ENCODE data around the gene ZNF438. TPM values are rescaled to one million over a fixed set of nuclear protein-coding genes. Genes with fewer than 3 reads are reported as not detected.

ZNF438 gene
- total and polyA plus RNA-seq, 10 of the 15 experiments (the other 5 are each of a cell fraction or from before 2014, with no cell fraction given) = 0.93 to 5.2 (median 1.9) TPM

DNA sequence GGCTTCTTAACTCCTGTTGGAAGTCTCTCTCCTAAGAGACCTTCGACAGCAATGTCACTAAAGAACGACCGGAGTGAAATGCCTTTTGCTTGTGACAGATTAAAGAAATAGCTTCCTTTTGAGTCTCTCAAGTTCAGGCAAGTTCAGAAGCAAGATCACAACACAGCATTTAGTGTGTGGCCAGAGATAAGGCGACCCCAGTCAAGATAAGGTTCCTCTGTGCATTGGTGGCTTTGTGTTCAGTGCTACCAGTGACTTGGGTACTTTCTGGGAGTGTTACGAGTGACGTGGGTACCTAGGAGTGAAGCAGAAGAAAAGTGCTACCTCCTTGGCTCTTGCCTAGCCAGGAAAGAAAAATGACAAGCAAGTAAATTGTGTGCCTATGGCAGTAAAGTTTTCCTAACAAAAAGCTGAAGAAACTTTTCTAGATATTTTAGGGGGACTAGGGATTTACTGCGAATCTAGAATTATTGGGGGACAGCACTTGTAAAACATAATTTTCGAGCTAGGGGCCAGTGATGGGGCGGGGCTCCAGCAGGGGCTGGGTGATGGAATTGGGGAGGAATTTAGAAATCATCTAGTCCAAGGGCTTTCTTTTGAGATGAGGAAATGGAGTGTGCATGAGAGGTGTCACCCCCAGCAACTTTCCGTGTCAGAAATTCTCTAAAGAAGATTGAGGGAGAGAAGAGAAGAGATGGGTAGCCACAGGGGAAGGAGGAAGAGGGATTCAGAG is 210.2 kb downstream of the ZNF438 start:
- H3K36me3 ChIP-seq (ENCODE audit: control insufficient read depth in 2 of 2, insufficient read depth in 2 of 2, low read length in 1 of 2) = no peaks in the 10 kb centered on the region
- RAD21 ChIA-PET (ENCODE audit: unreplicated experiment) = no interaction called here
- H3K4me2 ChIP-seq (ENCODE audit: control insufficient read depth, insufficient read depth) = no peak overlapping the region
- DNase-seq (ENCODE audit: low read depth, low spot score) (no peak), FAIRE-seq (no peak), ATAC-seq (no peak)
- H3K4me1 ChIP-seq (ENCODE audit: control insufficient read depth, insufficient read depth, low read length) = 0 out of 2 replicates have a peak, but pooled peaks cover 4% of the 10 kb centered on the region
- H3K9me3 ChIP-seq (replicated peaks; ENCODE audit: control insufficient read depth, insufficient read depth, low read length) = no peaks in the 10 kb centered on the region
- H4K20me1 ChIP-seq (ENCODE audit: control insufficient read depth, insufficient read depth) = no peaks in the 10 kb centered on the region
- CTCF ChIA-PET = interaction anchor here (1.4 kb wide), 1 partner anchor 134 kb away, joined by 3 read pairs; no protein-coding TSS in a partner anchor
- TF ChIP-seq ZSCAN29 (IDR thresholded peaks at IDR 0.05) = no peak
- TF ChIP-seq FOXM1 (IDR thresholded peaks at IDR 0.05; ENCODE audit: low read depth, low read length) = no peak
- no peak for TF ChIP-seq PAX8 (IDR thresholded peaks at IDR 0.05)
- no peak for TF ChIP-seq PML (IDR thresholded peaks at IDR 0.05; ENCODE audit: low read length)
- no peaks in the 10 kb centered on the region for H3K79me2 ChIP-seq (ENCODE audit: control insufficient read depth, insufficient read depth, low read length)
- POLR2A ChIA-PET = no interaction called here
- BruUV-seq (replicated peaks) = no TSS peak
- WGBS (ENCODE audit: insufficient coverage, insufficient replicate concordance, low lambda C conversion rate, missing lambda C conversion rate) = 61% methylated on average over 10 of the region's 10 CpGs
- H2AFZ ChIP-seq (ENCODE audit: control insufficient read depth, low read depth, low read length) = no peak overlapping the region
- H3K27ac ChIP-seq (ENCODE audit: control insufficient read depth, insufficient read depth) = no peak overlapping the region
- no peak overlapping the region for H3K4me3 ChIP-seq
- in situ Hi-C loops (cut with MboI) = no loop called here
- intact Hi-C loops (cut with micrococcal nuclease; ENCODE audit: unreplicated experiment) = no loop called here
- H3K9ac ChIP-seq (ENCODE audit: control insufficient read depth, insufficient read depth, low read length) = no peak overlapping the region
- H3K27me3 ChIP-seq (replicated peaks in 1 of 2; ENCODE audit: control insufficient read depth in 2 of 2, insufficient read depth in 2 of 2, low read length in 1 of 2) = no peaks in the 10 kb centered on the region
- SMC1A ChIA-PET (ENCODE audit: uncharacterized antibody, unreplicated experiment) = no interaction called here

DNA sequence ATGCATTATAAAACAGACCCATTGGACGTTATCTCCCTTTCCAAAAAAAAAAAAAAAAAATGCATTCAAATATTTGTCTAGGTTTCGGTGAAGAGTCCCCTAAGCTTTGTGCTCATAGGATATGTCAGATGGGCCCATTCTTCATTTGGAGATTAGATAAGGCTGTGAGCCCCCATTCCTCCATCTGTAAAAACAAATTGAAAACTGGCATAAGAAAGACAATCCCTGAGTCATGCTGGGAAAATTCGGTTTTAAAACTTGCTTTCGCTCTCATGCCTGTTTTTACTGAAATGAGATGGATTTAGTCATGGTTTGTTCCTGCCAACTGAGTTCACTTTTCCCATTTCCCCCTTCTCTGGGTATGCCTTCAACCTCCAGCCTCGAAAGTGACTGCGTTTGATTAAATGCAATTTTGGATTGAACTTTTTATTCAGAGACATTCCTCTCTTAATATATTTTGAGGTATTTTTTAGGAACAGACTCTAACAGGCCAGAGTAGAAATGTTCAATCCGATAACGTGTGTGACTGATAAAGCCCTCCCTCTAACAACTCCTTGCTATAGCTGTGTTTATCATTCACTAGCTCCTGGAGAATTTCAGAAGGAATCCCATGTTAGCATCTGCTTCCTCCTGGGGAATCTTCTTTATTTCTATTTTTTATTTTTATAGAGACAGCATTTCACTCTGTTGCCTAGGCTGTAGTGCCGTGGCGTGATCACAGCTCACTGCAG is 211.2 kb downstream of the ZNF438 start:
- 0 out of 2 replicates have a peak, but pooled peaks cover 4% of the 10 kb centered on the region for H3K4me1 ChIP-seq (ENCODE audit: control insufficient read depth, insufficient read depth, low read length)
- H3K4me3 ChIP-seq = no peak overlapping the region
- no peak overlapping the region for H3K9ac ChIP-seq (ENCODE audit: control insufficient read depth, insufficient read depth, low read length)
- H3K9me3 ChIP-seq (replicated peaks; ENCODE audit: control insufficient read depth, insufficient read depth, low read length) = no peaks in the 10 kb centered on the region
- POLR2A ChIA-PET = interaction anchor here (0.7 kb wide), 1 partner anchor 24 kb away, joined by 5 read pairs; no protein-coding TSS in a partner anchor
- no peak overlapping the region for H2AFZ ChIP-seq (ENCODE audit: control insufficient read depth, low read depth, low read length)
- CTCF ChIA-PET = interaction anchor here (1.4 kb wide), 1 partner anchor 133 kb away, joined by 3 read pairs; no protein-coding TSS in a partner anchor
- SMC1A ChIA-PET (ENCODE audit: uncharacterized antibody, unreplicated experiment) = no interaction called here
- FAIRE-seq = no peak
- 51% methylated on average over 10 of the region's 10 CpGs for WGBS (ENCODE audit: insufficient coverage, insufficient replicate concordance, low lambda C conversion rate, missing lambda C conversion rate)
- no peak overlapping the region for H3K27ac ChIP-seq (ENCODE audit: control insufficient read depth, insufficient read depth)
- H3K4me2 ChIP-seq (ENCODE audit: control insufficient read depth, insufficient read depth) = no peak overlapping the region
- no peaks in the 10 kb centered on the region for H4K20me1 ChIP-seq (ENCODE audit: control insufficient read depth, insufficient read depth)
- no peaks in the 10 kb centered on the region for H3K79me2 ChIP-seq (ENCODE audit: control insufficient read depth, insufficient read depth, low read length)
- RAD21 ChIA-PET (ENCODE audit: unreplicated experiment) = no interaction called here
- intact Hi-C loops (cut with micrococcal nuclease; ENCODE audit: unreplicated experiment) = no loop called here
- no TSS peak for BruUV-seq (replicated peaks)
- no peak for DNase-seq (ENCODE audit: low read depth, low spot score)
- H3K27me3 ChIP-seq (replicated peaks in 1 of 2; ENCODE audit: control insufficient read depth in 2 of 2, insufficient read depth in 2 of 2, low read length in 1 of 2) = no peaks in the 10 kb centered on the region
- ATAC-seq = no peak
- no peaks in the 10 kb centered on the region for H3K36me3 ChIP-seq (ENCODE audit: control insufficient read depth in 2 of 2, insufficient read depth in 2 of 2, low read length in 1 of 2)
- in situ Hi-C loops (cut with MboI) = no loop called here
- TF ChIP-seq SUPT20H (IDR thresholded peaks at IDR 0.05; ENCODE audit: borderline replicate concordance, control insufficient read depth, low read depth, low read length) (no peak), ZNF207 (IDR thresholded peaks at IDR 0.05; ENCODE audit: borderline replicate concordance) (no peak), SMARCA5 (IDR thresholded peaks at IDR 0.05) (no peak), IKZF2 (IDR thresholded peaks at IDR 0.05) (no peak), SP1 (IDR thresholded peaks at IDR 0.05; ENCODE audit: low read depth, low read length) (no peak)
- TF ChIP-seq, protein P1, sequence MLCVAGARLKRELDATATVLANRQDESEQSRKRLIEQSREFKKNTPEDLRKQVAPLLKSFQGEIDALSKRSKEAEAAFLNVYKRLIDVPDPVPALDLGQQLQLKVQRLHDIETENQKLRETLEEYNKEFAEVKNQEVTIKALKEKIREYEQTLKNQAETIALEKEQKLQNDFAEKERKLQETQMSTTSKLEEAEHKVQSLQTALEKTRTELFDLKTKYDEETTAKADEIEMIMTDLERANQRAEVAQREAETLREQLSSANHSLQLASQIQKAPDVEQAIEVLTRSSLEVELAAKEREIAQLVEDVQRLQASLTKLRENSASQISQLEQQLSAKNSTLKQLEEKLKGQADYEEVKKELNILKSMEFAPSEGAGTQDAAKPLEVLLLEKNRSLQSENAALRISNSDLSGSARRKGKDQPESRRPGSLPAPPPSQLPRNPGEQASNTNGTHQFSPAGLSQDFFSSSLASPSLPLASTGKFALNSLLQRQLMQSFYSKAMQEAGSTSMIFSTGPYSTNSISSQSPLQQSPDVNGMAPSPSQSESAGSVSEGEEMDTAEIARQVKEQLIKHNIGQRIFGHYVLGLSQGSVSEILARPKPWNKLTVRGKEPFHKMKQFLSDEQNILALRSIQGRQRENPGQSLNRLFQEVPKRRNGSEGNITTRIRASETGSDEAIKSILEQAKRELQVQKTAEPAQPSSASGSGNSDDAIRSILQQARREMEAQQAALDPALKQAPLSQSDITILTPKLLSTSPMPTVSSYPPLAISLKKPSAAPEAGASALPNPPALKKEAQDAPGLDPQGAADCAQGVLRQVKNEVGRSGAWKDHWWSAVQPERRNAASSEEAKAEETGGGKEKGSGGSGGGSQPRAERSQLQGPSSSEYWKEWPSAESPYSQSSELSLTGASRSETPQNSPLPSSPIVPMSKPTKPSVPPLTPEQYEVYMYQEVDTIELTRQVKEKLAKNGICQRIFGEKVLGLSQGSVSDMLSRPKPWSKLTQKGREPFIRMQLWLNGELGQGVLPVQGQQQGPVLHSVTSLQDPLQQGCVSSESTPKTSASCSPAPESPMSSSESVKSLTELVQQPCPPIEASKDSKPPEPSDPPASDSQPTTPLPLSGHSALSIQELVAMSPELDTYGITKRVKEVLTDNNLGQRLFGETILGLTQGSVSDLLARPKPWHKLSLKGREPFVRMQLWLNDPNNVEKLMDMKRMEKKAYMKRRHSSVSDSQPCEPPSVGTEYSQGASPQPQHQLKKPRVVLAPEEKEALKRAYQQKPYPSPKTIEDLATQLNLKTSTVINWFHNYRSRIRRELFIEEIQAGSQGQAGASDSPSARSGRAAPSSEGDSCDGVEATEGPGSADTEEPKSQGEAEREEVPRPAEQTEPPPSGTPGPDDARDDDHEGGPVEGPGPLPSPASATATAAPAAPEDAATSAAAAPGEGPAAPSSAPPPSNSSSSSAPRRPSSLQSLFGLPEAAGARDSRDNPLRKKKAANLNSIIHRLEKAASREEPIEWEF (IDR thresholded peaks at IDR 0.05; ENCODE audit: insufficient replicate concordance, low read depth, low read length) = no peak
